OCI-M1 (cell line): ENCODE data around the gene GRIK1.

ENCODE experiments used
- DNase-seq: peaks from one replicate; lab custom pipeline; 2025; lab: John Stamatoyannopoulos, UW

Gene GRIK1

DNA sequence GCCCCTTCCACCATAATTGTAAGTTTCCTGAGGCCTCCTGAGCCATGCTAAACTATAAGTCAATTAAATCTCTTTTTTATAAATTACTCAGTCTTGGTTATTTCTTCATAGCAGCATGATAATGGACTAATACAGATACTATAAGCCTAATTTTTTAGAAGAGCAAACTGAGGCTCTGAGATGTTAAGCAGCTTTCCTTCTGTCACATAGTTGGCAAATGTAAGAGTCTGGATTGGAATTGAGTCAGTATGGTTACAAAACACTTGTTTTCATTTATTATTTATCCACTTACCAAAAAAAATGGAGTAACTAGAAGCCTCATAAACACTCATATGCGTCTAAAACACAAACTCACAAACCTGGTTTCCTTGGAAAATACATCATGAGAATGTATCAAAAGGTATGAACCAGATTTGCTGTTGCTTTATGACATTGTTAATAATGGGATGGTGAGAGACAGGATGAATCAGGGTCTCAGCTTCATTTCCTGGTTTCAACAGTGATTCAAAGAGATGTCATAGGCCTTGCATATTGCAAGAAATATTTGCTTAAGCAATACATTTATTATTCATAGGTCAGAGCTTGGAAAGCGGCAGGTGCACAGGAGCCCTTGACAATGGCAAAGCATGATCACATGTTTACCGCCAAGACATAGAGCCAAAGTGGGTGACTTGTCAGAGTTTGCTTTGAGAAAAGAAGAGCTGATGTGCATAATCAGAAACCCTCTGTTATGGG lies 221.5 kb downstream of the GRIK1 start:
- DNase-seq = no peak

DNA sequence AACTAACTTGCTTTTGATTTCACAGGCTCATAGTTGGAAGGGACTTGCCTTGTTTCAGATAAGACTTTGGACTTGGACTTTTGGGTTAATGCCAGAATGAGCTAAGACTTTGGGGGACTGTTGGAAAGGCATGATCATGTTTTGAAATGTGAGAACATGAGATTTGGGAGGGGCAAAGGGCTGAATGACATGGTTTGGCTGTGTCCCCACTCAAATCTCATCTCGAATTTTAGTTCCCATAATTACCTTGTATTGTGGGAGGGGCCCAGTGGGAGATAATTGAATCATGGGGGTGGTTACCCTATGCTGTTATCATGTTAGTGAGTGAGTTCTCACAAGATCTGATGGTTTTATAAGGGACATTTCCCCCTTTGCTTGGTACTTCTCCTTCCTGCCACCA lies 222.1 kb downstream of the GRIK1 start:
- DNase-seq = no peak

DNA sequence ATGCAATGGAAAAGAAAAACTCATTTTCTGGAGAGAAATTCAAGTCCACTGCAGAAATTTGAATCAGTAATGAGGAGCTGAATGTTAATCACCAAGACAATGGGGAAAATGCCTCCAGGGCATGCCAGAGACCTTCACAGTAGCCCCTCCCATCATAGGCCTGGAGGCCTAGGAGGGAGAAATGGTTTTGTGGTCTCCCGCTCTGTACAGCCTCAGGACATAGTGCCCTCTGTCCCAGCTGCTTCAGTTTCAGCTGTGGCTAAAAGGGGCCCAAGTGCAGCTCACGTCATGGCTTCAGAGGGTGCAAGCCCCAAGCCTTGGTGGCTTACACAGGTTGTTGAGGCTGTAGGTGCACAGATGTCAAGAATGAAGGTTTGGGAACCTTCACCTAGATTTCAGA lies 223.0 kb downstream of the GRIK1 start:
- DNase-seq = no peak

DNA sequence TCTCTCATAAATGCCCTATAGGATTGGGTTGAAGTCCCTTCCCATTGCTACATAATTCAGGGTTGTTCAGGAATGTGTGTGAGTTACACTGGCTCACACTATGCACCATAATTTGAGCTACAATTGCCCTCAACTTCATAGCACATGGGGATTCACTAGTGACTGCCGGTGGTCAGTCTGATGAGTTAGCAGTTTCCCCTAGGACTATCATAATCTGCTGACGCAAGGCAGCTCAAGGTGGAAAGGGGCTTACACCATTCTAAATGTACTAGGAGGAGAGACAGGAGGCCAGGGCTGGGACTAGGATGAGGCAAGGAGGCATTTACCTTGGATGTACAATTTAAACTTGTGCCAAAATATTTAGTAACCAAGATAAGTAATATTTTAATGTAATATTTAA lies 224.7 kb downstream of the GRIK1 start:
- no peak for DNase-seq

DNA sequence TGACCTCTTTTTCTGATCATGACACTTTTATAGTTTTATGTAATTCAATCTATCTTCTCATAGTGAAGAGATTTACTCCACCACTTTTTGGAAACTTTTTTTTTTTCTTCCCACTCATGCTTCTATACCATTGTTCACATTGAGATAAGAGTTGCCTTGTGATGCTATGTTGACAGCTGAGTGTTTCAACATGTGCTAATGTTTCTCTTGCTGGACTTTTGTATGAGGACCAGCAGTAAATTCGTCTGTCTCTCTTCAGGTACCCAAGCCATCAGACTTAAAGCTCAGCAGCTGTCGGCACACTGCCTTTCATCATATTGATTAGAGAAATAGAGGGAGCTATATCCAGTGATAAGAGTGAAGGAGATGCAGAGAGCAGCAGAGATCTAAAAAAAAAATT lies 227.0 kb downstream of the GRIK1 start:
- no peak for DNase-seq

DNA sequence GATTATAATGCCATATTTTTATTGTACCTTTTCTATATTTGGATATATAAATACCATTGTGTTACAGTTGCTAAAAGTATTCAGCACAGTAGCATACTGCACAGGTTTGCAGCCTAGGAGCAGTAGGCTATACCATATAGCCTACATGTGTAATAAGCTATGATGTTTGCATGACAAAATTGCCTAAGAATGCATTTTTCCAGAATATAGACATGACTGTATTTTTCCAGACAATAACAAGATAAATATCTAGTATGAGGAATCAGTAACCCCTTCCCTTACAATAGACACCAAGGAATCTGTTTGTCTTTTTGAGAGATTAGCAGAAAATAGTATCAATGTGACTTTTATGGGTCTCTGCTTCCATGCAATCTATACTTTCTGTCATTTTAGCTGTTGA lies 228.6 kb downstream of the GRIK1 start:
- DNase-seq = no peak

DNA sequence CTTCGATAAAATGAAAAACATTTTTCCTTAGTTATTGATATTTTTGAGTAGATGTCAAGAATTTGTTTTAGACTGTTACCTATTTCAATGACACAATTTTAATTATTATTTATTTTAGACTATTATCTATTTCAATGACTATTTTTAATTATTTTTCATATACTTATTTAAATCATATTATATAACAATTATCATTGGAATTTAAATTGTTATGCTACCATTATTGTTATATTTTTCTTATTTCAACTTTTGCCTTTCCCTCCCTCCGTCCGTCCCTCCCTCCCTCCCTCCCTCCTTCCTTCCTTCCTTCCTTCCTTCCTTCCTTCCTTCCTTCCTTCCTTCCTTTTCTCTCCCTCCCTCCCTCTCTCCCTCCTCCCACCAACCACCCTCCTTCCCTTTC lies 229.3 kb downstream of the GRIK1 start:
- DNase-seq = no peak

DNA sequence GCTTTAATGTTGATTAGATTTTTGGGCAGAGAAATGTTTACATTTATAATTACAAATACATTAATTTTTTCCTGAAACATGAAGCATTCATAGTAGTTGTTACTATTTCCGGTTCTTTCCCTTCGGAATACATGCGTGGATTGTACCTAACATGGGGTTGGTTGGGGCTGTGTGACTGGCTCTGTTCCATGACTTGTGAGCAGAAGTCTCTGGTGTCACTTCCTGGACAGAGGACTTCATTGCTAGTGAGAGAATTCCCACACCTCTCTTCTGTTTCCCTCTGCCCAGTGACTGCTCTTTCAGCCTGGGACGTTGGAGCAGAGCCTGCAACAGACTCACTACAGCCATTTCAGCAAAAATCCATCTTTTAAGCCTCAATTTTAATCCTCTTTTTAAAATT lies 231.4 kb downstream of the GRIK1 start:
- no peak for DNase-seq

DNA sequence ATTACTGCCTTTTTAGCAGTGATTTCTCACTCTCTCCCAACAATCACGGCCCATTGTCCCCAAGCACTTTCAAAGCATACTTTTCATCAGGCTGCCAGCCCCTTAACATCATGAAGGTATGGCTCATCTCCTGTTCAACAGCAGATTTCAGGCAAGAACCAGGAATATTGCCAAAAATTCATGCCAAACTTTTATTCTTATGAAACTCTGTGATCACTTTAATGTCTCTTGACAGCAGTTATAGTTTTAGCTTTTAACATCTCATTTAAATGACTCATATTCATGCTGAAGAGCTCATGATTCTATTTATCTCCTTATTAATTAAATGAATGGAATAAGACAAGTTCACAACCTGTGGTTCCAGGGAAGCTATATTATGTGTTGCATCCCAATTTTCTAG lies 235.1 kb downstream of the GRIK1 start:
- DNase-seq = no peak

DNA sequence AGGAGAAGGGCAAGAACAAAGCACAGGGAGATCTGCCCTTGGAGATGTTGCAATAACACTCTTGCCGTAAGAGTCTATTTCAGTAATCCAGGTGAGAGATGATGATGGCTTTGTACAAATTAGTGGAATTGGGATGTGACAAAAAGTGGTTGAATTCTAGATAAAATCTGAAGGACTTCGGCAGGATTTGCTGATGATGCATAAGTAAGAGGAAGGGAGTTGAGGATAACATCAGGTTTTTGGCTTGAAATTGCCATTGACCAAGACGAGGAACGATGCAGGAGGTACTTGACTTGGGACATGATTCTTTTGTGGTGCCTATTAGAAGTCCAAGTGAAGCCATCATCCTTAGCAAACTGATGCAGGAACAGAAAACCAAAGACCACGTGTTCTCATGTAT lies 238.1 kb downstream of the GRIK1 start:
- DNase-seq = no peak

DNA sequence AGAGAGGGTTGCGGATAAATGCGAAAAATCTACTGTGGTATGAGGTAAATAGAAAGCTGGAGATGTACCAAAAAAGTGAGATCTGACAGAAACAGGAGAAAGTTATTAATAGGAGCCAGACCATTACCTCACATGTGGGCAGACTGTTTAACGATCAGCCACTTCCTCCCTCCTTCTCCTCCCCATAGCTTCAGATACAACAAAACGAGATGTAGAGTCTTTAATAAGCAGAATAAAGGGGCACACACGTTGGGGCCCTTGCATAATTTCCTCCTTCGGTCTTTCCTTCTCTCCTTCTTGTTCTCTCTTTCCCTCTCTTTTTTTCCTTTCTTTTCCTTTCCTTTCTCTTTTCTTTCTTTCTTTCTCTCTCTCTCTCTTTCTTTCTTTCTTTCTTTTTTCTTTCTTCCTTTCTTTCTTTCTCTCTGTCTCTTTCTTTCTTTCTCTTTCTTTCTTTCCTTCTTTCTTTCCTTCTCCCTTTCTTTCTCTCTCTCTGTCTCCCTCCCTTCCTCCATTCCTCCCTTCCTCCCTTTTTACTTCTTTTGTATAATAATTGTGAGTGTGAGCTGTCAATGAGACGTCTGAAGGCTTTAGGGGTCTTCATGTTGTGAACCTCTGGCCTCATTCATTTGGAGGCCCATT lies 242.1 kb downstream of the GRIK1 start:
- DNase-seq = peak; percentile 60

DNA sequence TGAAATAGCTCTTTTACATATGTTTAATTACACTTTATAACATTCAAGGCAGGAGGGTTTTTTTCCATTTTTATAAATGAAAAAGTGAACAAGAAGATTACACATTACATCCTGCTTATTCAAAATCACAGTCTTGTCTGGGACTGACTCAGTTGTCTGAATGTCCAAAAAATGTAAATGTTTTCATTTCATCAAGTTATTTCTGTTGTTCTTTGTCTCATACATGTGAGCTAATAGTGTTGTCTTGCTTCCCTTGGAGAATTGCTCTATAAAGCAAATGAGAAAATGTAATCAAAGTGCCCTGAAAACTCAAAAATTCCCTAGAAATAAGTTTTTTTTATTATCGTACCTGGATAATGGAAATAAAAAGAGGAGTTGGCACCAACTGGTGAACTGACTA lies 242.9 kb downstream of the GRIK1 start:
- DNase-seq = no peak

DNA sequence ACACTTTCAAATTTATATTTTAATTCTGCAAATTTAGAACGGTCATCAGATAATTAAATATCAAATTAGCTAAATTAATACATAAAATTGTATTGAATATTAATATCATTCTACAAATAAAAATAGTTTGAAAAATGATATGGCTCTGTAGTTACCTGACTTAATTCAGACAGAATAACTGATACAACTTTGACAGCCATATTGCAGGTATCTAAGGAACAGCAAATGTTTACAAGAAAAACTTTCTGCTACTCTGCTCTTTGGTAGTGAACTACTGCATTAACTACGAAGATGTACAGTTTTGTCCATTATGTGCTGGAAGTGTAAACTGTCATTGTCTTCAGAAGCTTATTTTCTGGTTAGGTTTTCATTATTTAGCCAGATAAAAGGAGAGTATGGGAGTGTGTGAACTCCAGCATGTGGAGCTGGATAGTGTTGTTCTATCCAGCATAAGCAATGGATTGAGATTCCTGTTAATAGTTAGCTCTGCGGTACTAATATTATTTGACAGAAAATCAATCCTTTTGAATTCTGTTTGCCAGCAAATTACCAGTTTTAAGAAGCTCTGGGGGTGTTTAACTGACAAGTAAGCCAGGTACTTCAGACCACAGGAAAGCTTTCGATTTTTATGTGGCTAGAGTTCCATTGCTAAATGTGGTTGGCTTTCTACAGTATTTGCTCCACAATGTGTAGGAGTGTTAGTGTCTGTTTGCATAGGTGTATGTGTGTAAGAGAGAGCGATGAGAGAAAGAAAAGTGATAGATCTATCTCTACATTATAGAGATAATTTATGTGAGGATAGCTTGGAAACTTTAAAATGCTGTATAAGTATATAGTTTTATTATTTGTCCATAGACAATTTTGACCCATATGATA lies 247.9 kb downstream of the GRIK1 start:
- no peak for DNase-seq

DNA sequence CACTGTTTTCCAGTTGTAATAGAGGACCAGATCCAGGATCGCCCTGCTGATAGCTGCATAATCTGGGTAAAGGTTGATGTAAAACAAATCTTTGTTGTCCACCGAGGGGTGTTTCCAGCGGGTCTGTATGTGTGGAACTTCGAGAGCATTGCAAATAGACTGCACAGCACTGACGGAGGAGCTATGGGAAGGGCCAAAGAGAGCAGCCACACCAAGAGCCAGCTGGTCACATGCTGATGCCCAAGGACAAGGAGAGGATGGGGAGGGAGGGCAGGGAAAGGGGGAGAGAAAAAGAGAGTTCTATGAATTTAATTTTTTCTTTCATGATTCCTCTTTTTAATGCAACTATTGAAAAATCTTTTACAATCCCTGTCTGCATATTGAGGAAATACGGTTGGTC lies 250.0 kb downstream of the GRIK1 start:
- DNase-seq = no peak

DNA sequence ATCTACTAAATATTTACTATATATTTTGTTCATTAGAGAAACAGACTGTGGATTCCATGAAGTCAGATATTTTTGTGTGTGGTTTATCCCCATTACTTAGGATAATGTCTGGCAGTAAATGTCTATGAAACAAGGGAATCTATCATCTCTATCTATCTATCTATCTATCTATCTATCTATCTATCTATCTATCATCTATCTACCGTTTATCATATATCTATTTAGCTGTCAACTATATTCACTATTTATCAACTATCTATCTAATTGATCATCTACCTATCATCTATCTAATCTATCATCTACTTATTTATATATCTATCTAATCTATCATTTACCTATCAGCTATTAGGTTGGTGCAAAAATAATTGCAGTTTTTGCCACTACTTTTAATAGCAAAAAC lies 255.7 kb downstream of the GRIK1 start:
- DNase-seq = no peak

DNA sequence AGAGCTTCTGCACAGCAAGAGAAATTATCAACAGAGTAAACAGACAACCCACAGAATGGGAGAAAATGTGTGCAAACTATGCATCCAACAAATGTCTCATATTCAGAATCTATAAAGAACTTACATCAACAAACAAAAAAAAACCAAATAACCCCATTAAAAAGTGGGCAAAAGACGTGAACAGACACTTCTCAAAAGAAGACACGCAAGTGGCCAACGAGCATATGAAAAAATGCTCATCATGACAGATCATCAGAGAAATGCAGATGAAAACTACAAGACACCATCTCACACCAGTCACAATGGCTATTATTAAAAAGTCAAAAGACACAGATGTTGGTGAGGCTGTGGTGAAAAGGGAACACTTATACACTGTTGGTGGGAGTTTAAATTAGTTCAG lies 257.0 kb downstream of the GRIK1 start:
- no peak for DNase-seq

DNA sequence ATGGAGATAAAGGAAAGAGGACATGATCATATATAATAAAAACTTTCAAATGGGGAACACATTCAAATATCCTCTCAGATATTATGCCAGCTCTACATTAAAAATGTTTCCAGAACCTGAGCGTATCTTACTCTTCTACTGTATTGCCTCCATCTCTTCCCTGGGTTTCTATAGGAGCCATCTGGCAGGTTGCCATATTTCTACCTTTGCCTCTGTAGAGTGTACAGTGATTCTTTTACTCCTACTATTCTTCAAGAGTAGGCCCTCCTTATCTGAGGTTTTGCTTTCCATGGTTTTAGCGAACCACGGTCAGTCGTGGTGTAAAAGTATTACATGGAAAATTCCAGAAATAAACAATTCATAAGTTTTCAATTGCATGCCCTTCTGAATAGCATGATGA lies 259.5 kb downstream of the GRIK1 start:
- DNase-seq = no peak

DNA sequence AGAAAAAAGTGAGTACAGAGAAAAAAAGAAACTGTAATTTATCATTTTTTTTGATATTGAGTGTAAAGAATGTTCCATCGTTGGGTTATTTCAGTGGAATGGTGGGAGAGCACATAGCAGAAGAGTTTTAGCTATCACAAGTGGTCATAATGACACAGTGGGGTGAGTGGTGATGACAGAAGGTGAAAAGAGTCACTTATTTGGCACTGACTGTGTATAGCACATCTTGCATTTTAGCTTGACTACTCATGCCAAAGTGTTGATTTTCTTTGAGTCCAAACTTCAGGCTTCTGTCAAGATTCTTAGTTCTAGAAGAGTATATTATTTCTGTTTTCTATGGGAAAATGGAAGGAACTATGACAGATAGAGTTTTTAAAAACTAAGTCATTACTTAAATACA lies 261.2 kb downstream of the GRIK1 start:
- no peak for DNase-seq

DNA sequence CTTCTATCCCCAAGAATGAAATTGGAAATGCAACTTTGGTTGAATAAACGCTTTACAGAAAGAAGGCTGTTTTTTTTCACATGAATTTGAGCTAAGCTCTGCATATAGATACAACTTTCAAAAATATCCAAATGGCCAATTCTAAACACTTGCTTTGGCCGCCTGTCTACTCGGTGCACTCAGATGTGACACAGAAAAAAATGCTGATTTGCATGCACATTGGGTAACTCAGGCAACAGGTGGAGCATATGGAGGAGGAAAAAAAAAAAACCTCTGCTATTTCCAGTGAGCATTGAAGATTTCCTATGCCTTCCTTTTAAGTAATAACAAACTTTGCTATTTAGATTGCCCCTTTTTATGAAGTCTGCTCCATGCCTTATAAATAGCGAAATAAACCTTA lies 262.5 kb downstream of the GRIK1 start:
- no peak for DNase-seq

DNA sequence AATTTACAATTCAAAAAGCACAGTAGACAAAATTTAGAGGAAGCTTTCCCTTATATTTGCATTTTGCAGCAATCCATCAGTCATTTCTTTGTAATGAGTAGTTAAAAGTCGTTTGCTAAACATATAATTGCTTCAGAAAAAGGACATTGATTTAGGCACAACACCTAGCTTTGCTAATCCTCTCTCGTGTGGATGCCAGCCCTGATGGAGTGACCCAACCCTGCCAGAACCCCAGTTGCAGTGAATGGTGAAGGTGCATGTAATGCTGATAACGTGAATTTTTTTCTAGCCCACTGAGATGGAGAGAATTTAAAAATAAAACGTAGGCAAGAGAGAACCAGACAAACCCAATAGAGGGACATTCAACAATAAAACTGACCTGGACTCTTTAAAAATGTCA lies 263.4 kb downstream of the GRIK1 start:
- DNase-seq = no peak

DNA sequence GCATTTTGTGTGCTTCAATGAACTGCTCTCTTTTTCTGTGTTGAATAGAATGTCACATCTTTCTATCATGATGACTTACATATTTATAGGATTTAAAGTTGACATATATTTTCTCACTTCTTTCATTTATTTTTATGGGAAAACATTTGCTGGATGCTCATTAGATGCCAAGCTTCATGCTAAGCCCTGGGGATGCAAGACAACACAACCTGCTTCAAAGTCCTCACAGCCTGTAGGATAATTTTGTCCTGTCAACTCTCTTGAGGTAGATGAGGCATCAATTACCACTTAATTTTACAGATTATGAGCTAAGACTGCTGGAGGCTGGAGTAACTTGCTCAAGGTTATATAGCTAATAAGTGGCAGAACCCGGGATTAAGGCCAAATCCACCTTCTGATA lies 264.3 kb downstream of the GRIK1 start:
- DNase-seq = no peak

DNA sequence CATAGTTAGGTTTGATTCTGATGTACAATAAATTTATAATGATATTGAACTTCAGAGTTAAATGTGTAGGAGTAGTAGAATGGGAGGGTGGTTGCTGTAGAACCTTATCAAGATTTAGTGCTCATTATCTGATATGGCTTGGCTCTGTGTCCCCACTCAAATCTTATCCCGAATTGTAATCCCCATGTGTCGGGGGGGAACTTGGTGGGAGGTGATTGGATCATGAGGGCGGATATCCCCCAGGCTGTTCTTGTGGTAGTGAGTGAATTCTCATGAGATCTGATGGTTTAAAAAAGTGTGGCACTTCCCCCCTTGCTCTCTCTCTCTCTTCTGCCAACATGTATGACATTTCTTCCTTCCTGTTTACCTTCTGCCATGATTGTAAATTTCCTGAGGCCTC lies 265.5 kb downstream of the GRIK1 start:
- DNase-seq = no peak

DNA sequence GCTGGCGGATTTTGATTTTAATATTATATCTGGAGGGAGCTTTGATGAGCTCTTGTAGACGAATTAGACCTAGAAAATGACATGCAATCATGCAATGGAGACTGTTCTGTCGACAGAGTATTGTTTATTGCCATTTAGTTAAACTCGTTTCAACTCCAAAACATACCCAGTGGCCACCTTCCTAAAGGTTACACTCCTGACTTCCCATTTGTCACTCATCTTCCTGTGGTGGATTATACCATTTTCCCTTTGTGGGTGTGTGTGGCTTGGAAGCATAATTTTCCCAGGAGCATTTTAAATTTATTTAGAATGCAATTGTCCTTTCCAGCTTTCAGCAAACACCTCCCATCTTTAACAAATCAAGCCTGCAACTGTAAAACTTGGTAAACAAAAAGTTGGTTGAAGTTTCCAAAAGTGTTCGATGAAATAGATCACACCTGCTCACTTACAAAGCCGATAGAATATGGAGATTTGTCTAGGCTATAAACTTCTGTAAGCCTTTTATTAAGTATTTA lies 266.6 kb downstream of the GRIK1 start:
- no peak for DNase-seq
